Natural killer cell treated with Interleukin-12 subunit alpha and Interleukin-12 subunit beta and Interleukin-15 and Interleukin-18, amount 100 ng/mL, for 72 hours (primary cell): ENCODE measurements around the gene DMRTC1. TPM values are rescaled to one million over a fixed set of nuclear protein-coding genes. Genes with fewer than 3 reads are reported as not detected.
"Not testable (repeated sequence)": the region's sequence is repeated elsewhere in the genome, so short reads cannot be mapped to it uniquely, and the experiment has no call there.

Source experiments
- ATAC-seq, 2 donors: fragments of 150-1000 bp; cut with Tn5 transposase in 1 of 2; sonication (Bioruptor Pico), chemical (Tn5 transposase) in 1 of 2; 2 replicates each; pipeline ENCODE4 v1.10.0; 2021
- DNase-seq: peaks from one replicate; pipeline ENCODE4 v3.0.0; 2022; ENCODE audit warnings: low spot score
- H3K27ac Mint-ChIP-seq, 2 donors: 1 replicate in 1 of 2; 2 replicates in 1 of 2; pipeline ENCODE4 v1.8.0; 2022; ENCODE audit warnings: mixed read lengths in 2 of 2, mild to moderate bottlenecking in 1 of 2, moderate library complexity in 1 of 2
- H3K27me3 Mint-ChIP-seq, 2 donors: 1 replicate in 1 of 2; 2 replicates in 1 of 2; pipeline ENCODE4 v1.8.0; 2022; ENCODE audit warnings: mixed read lengths in 2 of 2
- H3K36me3 Mint-ChIP-seq: one replicate; pipeline ENCODE4 v1.8.0; 2022; ENCODE audit warnings: mixed read lengths
- H3K4me1 Mint-ChIP-seq, 2 donors: 1 replicate in 1 of 2; 2 replicates in 1 of 2; pipeline ENCODE4 v1.8.0; 2022; ENCODE audit warnings: low read depth in 2 of 2, mixed read lengths in 2 of 2, mild to moderate bottlenecking in 1 of 2
- H3K4me3 Mint-ChIP-seq: one replicate; pipeline ENCODE4 v1.8.0; 2022; ENCODE audit warnings: mixed read lengths
- H3K9me3 Mint-ChIP-seq: 2 replicates; pipeline ENCODE4 v1.8.0; 2022; ENCODE audit warnings: mixed read lengths
- total RNA-seq, 2 donors: library from RNA; stranded (reverse); gene quantifications; one replicate each; pipeline ENCODE4 v1.2.3, GENCODE V29; 2022

DMRTC1 gene
- total RNA-seq = not detected

- DNase-seq, H3K27ac Mint-ChIP-seq, H3K4me1 Mint-ChIP-seq, H3K9me3 Mint-ChIP-seq, H3K36me3 Mint-ChIP-seq, H3K27me3 Mint-ChIP-seq, H3K4me3 Mint-ChIP-seq: not testable (repeated sequence)
- ATAC-seq = peak; percentile 68 to 76
Observed at GRCh38 chrX:72943819-72944169, at the start of gene DMRTC1. Gene DMRTC1 (minus strand): TSS chrX:72943837. CDS start chrX:72875694, 68,143 bp downstream.

GRCh38 chrX:72980894-72981469, 37.3 kb upstream of the DMRTC1 start:
- H3K27ac Mint-ChIP-seq, H3K9me3 Mint-ChIP-seq, H3K36me3 Mint-ChIP-seq, H3K4me1 Mint-ChIP-seq, H3K4me3 Mint-ChIP-seq, DNase-seq, ATAC-seq: not testable (repeated sequence)
- H3K27me3 Mint-ChIP-seq = peaks cover 4 to 14% of the 10 kb centered on the region in 2 donors

GRCh38 chrX:72974885-72975284, 31.2 kb upstream of the DMRTC1 start:
- not testable (repeated sequence) for H3K9me3 Mint-ChIP-seq, DNase-seq, H3K27ac Mint-ChIP-seq, H3K36me3 Mint-ChIP-seq, ATAC-seq, H3K4me3 Mint-ChIP-seq, H3K27me3 Mint-ChIP-seq, H3K4me1 Mint-ChIP-seq

- not testable (repeated sequence) for H3K27ac Mint-ChIP-seq, H3K9me3 Mint-ChIP-seq, H3K36me3 Mint-ChIP-seq, ATAC-seq, DNase-seq, H3K27me3 Mint-ChIP-seq, H3K4me1 Mint-ChIP-seq, H3K4me3 Mint-ChIP-seq
Observed at GRCh38 chrX:72971859-72972258, 28.2 kb upstream of the DMRTC1 start.

GRCh38 chrX:72959971-72960370, 16.3 kb upstream of the DMRTC1 start:
- ATAC-seq, H3K4me1 Mint-ChIP-seq, H3K9me3 Mint-ChIP-seq, H3K4me3 Mint-ChIP-seq, DNase-seq, H3K36me3 Mint-ChIP-seq, H3K27ac Mint-ChIP-seq, H3K27me3 Mint-ChIP-seq: not testable (repeated sequence)

- H3K4me3 Mint-ChIP-seq, H3K27me3 Mint-ChIP-seq, H3K27ac Mint-ChIP-seq, H3K4me1 Mint-ChIP-seq, H3K9me3 Mint-ChIP-seq, DNase-seq, H3K36me3 Mint-ChIP-seq: not testable (repeated sequence)
- peak; percentile 13 to 36 for ATAC-seq
Observed at GRCh38 chrX:72943035-72943818, 410 bp downstream of the DMRTC1 start.

- DNase-seq, H3K36me3 Mint-ChIP-seq, H3K9me3 Mint-ChIP-seq, ATAC-seq, H3K27me3 Mint-ChIP-seq, H3K4me1 Mint-ChIP-seq, H3K4me3 Mint-ChIP-seq, H3K27ac Mint-ChIP-seq: not testable (repeated sequence)
Observed at GRCh38 chrX:72942272-72942671, 1.4 kb downstream of the DMRTC1 start.

GRCh38 chrX:72937906-72938305, 5.7 kb downstream of the DMRTC1 start, which contains the start of gene FAM236A:
Gene FAM236A (plus strand): TSS chrX:72938206. CDS start chrX:72938263, 57 bp downstream.
- not testable (repeated sequence) for H3K27me3 Mint-ChIP-seq, ATAC-seq, H3K36me3 Mint-ChIP-seq

GRCh38 chrX:72936882-72937455, 6.7 kb downstream of the DMRTC1 start:
- DNase-seq, ATAC-seq: not testable (repeated sequence)

More at GRCh38 chrX:72937906-72938305, 5.7 kb downstream of the DMRTC1 start, which contains the start of gene FAM236A:
- not testable (repeated sequence) for H3K4me3 Mint-ChIP-seq, H3K9me3 Mint-ChIP-seq, DNase-seq, H3K27ac Mint-ChIP-seq, H3K4me1 Mint-ChIP-seq

GRCh38 chrX:72936455-72936854, 7.2 kb downstream of the DMRTC1 start:
- DNase-seq, H3K27me3 Mint-ChIP-seq, H3K4me1 Mint-ChIP-seq, H3K9me3 Mint-ChIP-seq, H3K36me3 Mint-ChIP-seq, H3K4me3 Mint-ChIP-seq, H3K27ac Mint-ChIP-seq, ATAC-seq: not testable (repeated sequence)

More at GRCh38 chrX:72936882-72937455, 6.7 kb downstream of the DMRTC1 start:
- not testable (repeated sequence) for H3K27ac Mint-ChIP-seq, H3K4me3 Mint-ChIP-seq, H3K27me3 Mint-ChIP-seq, H3K36me3 Mint-ChIP-seq, H3K4me1 Mint-ChIP-seq, H3K9me3 Mint-ChIP-seq

- not testable (repeated sequence) for H3K27me3 Mint-ChIP-seq, DNase-seq, H3K27ac Mint-ChIP-seq, ATAC-seq, H3K36me3 Mint-ChIP-seq, H3K4me3 Mint-ChIP-seq, H3K9me3 Mint-ChIP-seq, H3K4me1 Mint-ChIP-seq
Observed at GRCh38 chrX:72932283-72932682, 11.4 kb downstream of the DMRTC1 start.

- H3K4me3 Mint-ChIP-seq, DNase-seq, H3K27me3 Mint-ChIP-seq, H3K4me1 Mint-ChIP-seq, H3K27ac Mint-ChIP-seq, ATAC-seq, H3K9me3 Mint-ChIP-seq, H3K36me3 Mint-ChIP-seq: not testable (repeated sequence)
Observed at GRCh38 chrX:72916096-72916495, 27.5 kb downstream of the DMRTC1 start.

GRCh38 chrX:72912315-72912714, 31.3 kb downstream of the DMRTC1 start, which contains the start of gene FAM236C:
Gene FAM236C (plus strand): TSS chrX:72912615. CDS start chrX:72912715, 100 bp downstream.
- not testable (repeated sequence) for H3K36me3 Mint-ChIP-seq, ATAC-seq, H3K9me3 Mint-ChIP-seq, H3K27ac Mint-ChIP-seq, H3K4me3 Mint-ChIP-seq, H3K4me1 Mint-ChIP-seq, DNase-seq, H3K27me3 Mint-ChIP-seq

- ATAC-seq, H3K4me3 Mint-ChIP-seq, H3K4me1 Mint-ChIP-seq, H3K27ac Mint-ChIP-seq, DNase-seq, H3K36me3 Mint-ChIP-seq, H3K27me3 Mint-ChIP-seq, H3K9me3 Mint-ChIP-seq: not testable (repeated sequence)
Observed at GRCh38 chrX:72889740-72890139, 53.9 kb downstream of the DMRTC1 start.
